Measurements from ENCODE around the gene ASH1L.

Gene ASH1L

GRCh38 chr1:155472491-155473083 lies 90.0 kb downstream of the ASH1L start:
- no peak for FAIRE-seq
- TF ChIP-seq PAX5 (IDR thresholded peaks at IDR 0.05; ENCODE audit: insufficient read depth, low read length, severe bottlenecking) (no peak), POU2F2 (IDR thresholded peaks at IDR 0.05; ENCODE audit: low read depth, low read length) (no peak), POLR2A (IDR thresholded peaks at IDR 0.05; ENCODE audit: low read depth, low read length) (no peak), POLR2AphosphoS5 (IDR thresholded peaks at IDR 0.05; ENCODE audit: low read depth, low read length) (no peak), TAF1 (IDR thresholded peaks at IDR 0.05; ENCODE audit: low read depth, low read length) (no peak), SPI1 (IDR thresholded peaks at IDR 0.05; ENCODE audit: low read depth, low read length) (no peak)

GRCh38 chr1:155471891-155472290 lies 90.7 kb downstream of the ASH1L start:
- no peak for TF ChIP-seq POLR2AphosphoS5 (IDR thresholded peaks at IDR 0.05; ENCODE audit: low read depth, low read length)
- TF ChIP-seq PAX5 (IDR thresholded peaks at IDR 0.05; ENCODE audit: insufficient read depth, low read length, severe bottlenecking): no peak
- TF ChIP-seq POU2F2 (IDR thresholded peaks at IDR 0.05; ENCODE audit: low read depth, low read length): no peak
- TF ChIP-seq SPI1 (IDR thresholded peaks at IDR 0.05; ENCODE audit: low read depth, low read length): no peak
- TF ChIP-seq TAF1 (IDR thresholded peaks at IDR 0.05; ENCODE audit: low read depth, low read length): no peak
- no peak for TF ChIP-seq POLR2A (IDR thresholded peaks at IDR 0.05; ENCODE audit: low read depth, low read length)
- no peak for FAIRE-seq
- DNase-seq (ENCODE audit: insufficient read length, low spot score): no peak

More at GRCh38 chr1:155472491-155473083, 90.0 kb downstream of the ASH1L start:
- no peak for DNase-seq (ENCODE audit: insufficient read length, low spot score)

DNA sequence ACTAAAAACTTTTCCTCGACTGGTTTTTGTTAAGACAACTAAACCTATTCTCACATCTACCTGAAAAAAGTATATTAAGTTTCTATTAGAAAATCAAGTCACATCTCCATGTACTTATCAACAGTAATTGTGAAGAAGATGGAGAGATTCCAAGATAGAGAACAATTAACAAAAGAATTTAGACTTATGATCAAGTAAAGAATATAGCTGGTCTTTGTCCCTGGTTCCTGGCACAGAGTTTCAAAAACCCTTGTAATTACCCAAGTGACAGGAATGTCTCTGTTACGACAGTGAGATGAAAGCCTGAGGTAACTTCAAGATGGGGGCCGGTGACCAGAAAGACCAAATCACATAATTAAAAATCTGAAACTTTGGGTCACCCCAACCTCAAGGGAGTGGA lies 91.6 kb downstream of the ASH1L start:
- no peak for DNase-seq (ENCODE audit: insufficient read length, low spot score)
- FAIRE-seq: no peak
- TF ChIP-seq TAF1 (IDR thresholded peaks at IDR 0.05; ENCODE audit: low read depth, low read length) (no peak), SPI1 (IDR thresholded peaks at IDR 0.05; ENCODE audit: low read depth, low read length) (no peak), POLR2AphosphoS5 (IDR thresholded peaks at IDR 0.05; ENCODE audit: low read depth, low read length) (no peak), POLR2A (IDR thresholded peaks at IDR 0.05; ENCODE audit: low read depth, low read length) (no peak), POU2F2 (IDR thresholded peaks at IDR 0.05; ENCODE audit: low read depth, low read length) (no peak), PAX5 (IDR thresholded peaks at IDR 0.05; ENCODE audit: insufficient read depth, low read length, severe bottlenecking) (no peak)

DNA sequence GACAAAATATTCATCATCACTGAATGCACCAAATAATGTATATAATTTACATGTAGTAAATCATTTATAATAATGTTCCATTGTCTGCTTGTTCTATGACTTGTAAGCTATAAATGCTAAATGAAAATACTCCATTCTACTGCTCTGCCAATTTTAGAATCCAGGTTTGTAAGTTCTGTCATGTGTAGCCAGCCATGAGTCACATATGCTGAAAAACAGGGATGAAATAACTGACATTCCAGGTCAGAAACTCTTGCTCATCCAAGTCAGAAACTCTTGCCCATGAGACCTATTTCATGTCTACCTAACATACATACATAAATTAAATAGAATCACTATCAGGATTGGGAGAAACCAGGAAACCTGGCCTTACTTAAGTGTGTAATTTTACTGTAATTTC lies 95.6 kb downstream of the ASH1L start:
- no peak for TF ChIP-seq TAF1 (IDR thresholded peaks at IDR 0.05; ENCODE audit: low read depth, low read length)
- no peak for TF ChIP-seq POU2F2 (IDR thresholded peaks at IDR 0.05; ENCODE audit: low read depth, low read length)
- no peak for TF ChIP-seq POLR2AphosphoS5 (IDR thresholded peaks at IDR 0.05; ENCODE audit: low read depth, low read length)
- TF ChIP-seq PAX5 (IDR thresholded peaks at IDR 0.05; ENCODE audit: insufficient read depth, low read length, severe bottlenecking): no peak
- TF ChIP-seq SPI1 (IDR thresholded peaks at IDR 0.05; ENCODE audit: low read depth, low read length): no peak
- no peak for TF ChIP-seq POLR2A (IDR thresholded peaks at IDR 0.05; ENCODE audit: low read depth, low read length)
- no peak for DNase-seq (ENCODE audit: insufficient read length, low spot score)
- FAIRE-seq: no peak

GRCh38 chr1:155466617-155466972 lies 96.0 kb downstream of the ASH1L start:
- FAIRE-seq: peak; percentile 62
- TF ChIP-seq SPI1 (IDR thresholded peaks at IDR 0.05; ENCODE audit: low read depth, low read length) (no peak), PAX5 (IDR thresholded peaks at IDR 0.05; ENCODE audit: insufficient read depth, low read length, severe bottlenecking) (no peak), POU2F2 (IDR thresholded peaks at IDR 0.05; ENCODE audit: low read depth, low read length) (no peak), POLR2AphosphoS5 (IDR thresholded peaks at IDR 0.05; ENCODE audit: low read depth, low read length) (no peak)
- no peak for DNase-seq (ENCODE audit: insufficient read length, low spot score)

DNA sequence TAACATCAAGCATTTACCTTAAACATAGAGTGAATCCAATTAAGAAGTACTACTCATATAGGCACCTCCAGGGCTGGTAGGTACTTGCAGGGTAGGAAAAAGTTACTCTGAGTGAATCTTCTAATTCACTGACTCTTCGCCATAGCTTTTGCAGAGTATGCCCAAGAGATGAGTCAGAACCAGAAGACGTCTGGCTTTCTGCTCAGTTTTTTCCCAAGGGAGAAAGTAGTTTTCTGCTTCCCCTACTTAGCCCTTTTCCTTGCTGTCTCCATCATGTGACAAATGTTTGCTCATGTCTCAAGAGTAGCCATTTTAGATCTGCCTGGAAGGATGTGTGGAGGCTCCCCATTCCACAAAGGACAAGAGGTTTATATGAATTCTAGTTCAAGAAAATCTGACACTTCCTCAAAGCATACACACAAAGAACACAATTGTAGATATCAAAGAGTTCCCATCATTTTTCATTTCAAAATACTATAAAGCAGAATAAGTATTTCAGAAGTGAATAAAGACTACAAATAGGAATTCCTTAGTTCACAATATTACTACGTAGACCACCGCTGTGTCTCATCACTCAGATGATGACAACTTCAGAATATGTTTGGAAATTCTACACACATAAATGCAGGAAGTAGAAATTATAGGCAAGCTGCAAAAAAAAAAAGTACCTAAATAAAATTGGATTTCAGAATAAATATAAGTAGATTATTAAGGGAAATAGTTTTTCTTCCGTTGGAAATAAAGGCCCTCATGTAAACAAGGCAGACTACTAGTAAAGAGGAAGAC lies 98.5 kb downstream of the ASH1L start:
- TF ChIP-seq TAF1 (IDR thresholded peaks at IDR 0.05; ENCODE audit: low read depth, low read length) (no peak), POLR2A (IDR thresholded peaks at IDR 0.05; ENCODE audit: low read depth, low read length) (no peak), POLR2AphosphoS5 (IDR thresholded peaks at IDR 0.05; ENCODE audit: low read depth, low read length) (no peak), PAX5 (IDR thresholded peaks at IDR 0.05; ENCODE audit: insufficient read depth, low read length, severe bottlenecking) (no peak), SPI1 (IDR thresholded peaks at IDR 0.05; ENCODE audit: low read depth, low read length) (no peak), POU2F2 (IDR thresholded peaks at IDR 0.05; ENCODE audit: low read depth, low read length) (no peak)
- DNase-seq (ENCODE audit: insufficient read length, low spot score) (no peak), FAIRE-seq (no peak)

DNA sequence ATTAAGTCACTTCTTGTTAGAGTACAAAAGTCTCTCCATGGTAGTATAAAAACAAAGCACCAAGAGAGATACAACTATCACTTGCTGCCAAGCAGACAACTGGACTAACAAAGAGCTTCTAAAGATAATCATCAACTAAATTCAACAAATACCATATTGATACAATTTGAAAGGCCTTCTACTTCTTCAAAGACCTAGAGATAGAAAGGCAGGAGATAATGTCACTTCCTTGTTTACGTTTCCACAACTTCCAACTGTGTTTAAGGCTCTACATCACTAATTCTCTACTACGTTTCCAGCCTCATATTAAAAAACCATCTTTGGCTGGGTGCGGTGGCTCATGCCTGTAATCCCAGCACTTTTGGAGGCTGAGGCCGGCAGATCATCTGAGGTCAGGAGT lies 104.5 kb downstream of the ASH1L start:
- TF ChIP-seq POU2F2 (IDR thresholded peaks at IDR 0.05; ENCODE audit: low read depth, low read length) (no peak), TAF1 (IDR thresholded peaks at IDR 0.05; ENCODE audit: low read depth, low read length) (no peak), POLR2AphosphoS5 (IDR thresholded peaks at IDR 0.05; ENCODE audit: low read depth, low read length) (no peak), SPI1 (IDR thresholded peaks at IDR 0.05; ENCODE audit: low read depth, low read length) (no peak), PAX5 (IDR thresholded peaks at IDR 0.05; ENCODE audit: insufficient read depth, low read length, severe bottlenecking) (no peak), POLR2A (IDR thresholded peaks at IDR 0.05; ENCODE audit: low read depth, low read length) (no peak)
- FAIRE-seq: no peak
- no peak for DNase-seq (ENCODE audit: insufficient read length, low spot score)

GRCh38 chr1:155457266-155457665 lies 105.3 kb downstream of the ASH1L start:
- FAIRE-seq (peak; percentile 58), DNase-seq (ENCODE audit: insufficient read length, low spot score) (no peak)
- TF ChIP-seq SPI1 (IDR thresholded peaks at IDR 0.05; ENCODE audit: low read depth, low read length) (no peak), POU2F2 (IDR thresholded peaks at IDR 0.05; ENCODE audit: low read depth, low read length) (no peak), POLR2AphosphoS5 (IDR thresholded peaks at IDR 0.05; ENCODE audit: low read depth, low read length) (no peak), POLR2A (IDR thresholded peaks at IDR 0.05; ENCODE audit: low read depth, low read length) (no peak), PAX5 (IDR thresholded peaks at IDR 0.05; ENCODE audit: insufficient read depth, low read length, severe bottlenecking) (no peak), TAF1 (IDR thresholded peaks at IDR 0.05; ENCODE audit: low read depth, low read length) (no peak)

DNA sequence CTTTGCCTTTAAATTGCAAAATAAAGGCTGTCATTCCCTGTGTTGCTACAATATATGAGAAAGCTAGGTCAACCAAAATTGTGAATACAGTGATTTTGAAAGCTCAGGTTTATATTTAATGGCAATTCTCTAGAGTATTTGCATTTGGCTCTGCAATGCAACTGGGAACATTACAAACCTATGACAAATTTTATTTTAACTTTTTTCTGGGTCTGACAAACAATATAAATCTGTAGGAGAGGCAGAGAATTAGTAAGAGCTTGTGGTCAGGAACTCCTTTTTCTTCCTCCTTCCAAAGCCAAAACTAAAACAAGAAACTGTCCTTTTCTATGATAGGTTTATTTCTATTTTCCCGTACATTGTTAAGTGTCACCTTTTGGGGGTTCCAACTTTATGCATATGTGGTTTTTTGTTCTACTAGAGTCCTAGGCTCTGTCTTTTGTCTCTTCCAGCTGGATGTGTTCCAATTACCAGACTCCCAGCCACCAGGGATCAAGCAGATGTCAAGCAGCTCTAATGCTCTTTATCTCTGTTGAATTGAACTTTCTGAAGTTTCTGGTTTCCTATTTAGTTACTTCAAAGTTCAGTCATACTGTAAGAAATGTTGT lies 106.9 kb downstream of the ASH1L start:
- DNase-seq (ENCODE audit: insufficient read length, low spot score) (no peak), FAIRE-seq (no peak)
- TF ChIP-seq SPI1 (IDR thresholded peaks at IDR 0.05; ENCODE audit: low read depth, low read length): no peak
- no peak for TF ChIP-seq TAF1 (IDR thresholded peaks at IDR 0.05; ENCODE audit: low read depth, low read length)
- TF ChIP-seq PAX5 (IDR thresholded peaks at IDR 0.05; ENCODE audit: insufficient read depth, low read length, severe bottlenecking): no peak
- TF ChIP-seq POU2F2 (IDR thresholded peaks at IDR 0.05; ENCODE audit: low read depth, low read length): no peak
- no peak for TF ChIP-seq POLR2A (IDR thresholded peaks at IDR 0.05; ENCODE audit: low read depth, low read length)
- TF ChIP-seq POLR2AphosphoS5 (IDR thresholded peaks at IDR 0.05; ENCODE audit: low read depth, low read length): no peak

Data from GM12891 (cell line).